HEK293T (cell line): Measurements from ENCODE around the gene LHFPL5.

Experiments used
- CTCF ChIA-PET: fragments of 350-600 bp; formaldehyde crosslinking; extraction: SDS; loops from one replicate; lab custom pipeline; 2021; ENCODE audit warnings: antibody characterized with exemption, inconsistent platforms; lab: Yijun Ruan, JAX
- POLR2A ChIA-PET: fragments of 350-600 bp; formaldehyde crosslinking; extraction: SDS; loops from one replicate; lab custom pipeline; 2020; ENCODE audit warnings: antibody characterized with exemption, inconsistent platforms; lab: Yijun Ruan, JAX
- DNase-seq: peaks from one replicate; pipeline ENCODE4 v3.0.0; 2012; ENCODE audit warnings: mixed read lengths; ENCODE audit errors: extremely low spot score
- ARNT ChIP-seq: fragments of 450-650 bp; IDR thresholded peaks from 2 replicates; pipeline ENCODE4 v1.6.1; 2017; ENCODE audit warnings: mild to moderate bottlenecking
- BHLHE40 ChIP-seq: fragments of 450-650 bp; IDR thresholded peaks from 2 replicates; pipeline ENCODE4 v1.6.1; 2016; ENCODE audit warnings: mild to moderate bottlenecking, moderate library complexity, borderline replicate concordance
- CTBP1 ChIP-seq: fragments of 450-650 bp; IDR thresholded peaks from 2 replicates; pipeline ENCODE4 v1.6.1; 2016; ENCODE audit warnings: borderline replicate concordance
- ELF4 ChIP-seq: fragments of 450-650 bp; IDR thresholded peaks from 2 replicates; pipeline ENCODE4 v1.6.1; 2017; ENCODE audit warnings: antibody characterized with exemption
- FOXA1 ChIP-seq: fragments of 450-650 bp; IDR thresholded peaks from 2 replicates; pipeline ENCODE4 v1.6.1; 2016; ENCODE audit warnings: mild to moderate bottlenecking
- FOXK2 ChIP-seq: fragments of 450-650 bp; IDR thresholded peaks from 2 replicates; pipeline ENCODE4 v1.6.1; 2016; ENCODE audit warnings: mild to moderate bottlenecking
- FOXM1 ChIP-seq: fragments of 450-650 bp; IDR thresholded peaks from 2 replicates; pipeline ENCODE4 v1.6.1; 2017; ENCODE audit warnings: mild to moderate bottlenecking, borderline replicate concordance
- HDGF ChIP-seq: fragments of 450-650 bp; IDR thresholded peaks from 2 replicates; pipeline ENCODE4 v1.6.1; 2017; ENCODE audit warnings: antibody characterized with exemption, borderline replicate concordance
- L3MBTL2 ChIP-seq: fragments of 450-650 bp; conservative IDR thresholded peaks from 2 replicates; pipeline ENCODE4 v1.6.1; 2016; ENCODE audit warnings: mild to moderate bottlenecking
- LEF1 ChIP-seq: fragments of 450-650 bp; IDR thresholded peaks from 2 replicates; pipeline ENCODE4 v1.6.1; 2017; ENCODE audit warnings: mild to moderate bottlenecking, borderline replicate concordance
- NFRKB ChIP-seq: fragments of 450-650 bp; IDR thresholded peaks from 2 replicates; pipeline ENCODE4 v1.6.1; 2016; ENCODE audit warnings: mild to moderate bottlenecking, moderate library complexity
- PKNOX1 ChIP-seq: fragments of 450-650 bp; IDR thresholded peaks from 2 replicates; pipeline ENCODE4 v1.6.1; 2016
- SP1 ChIP-seq: fragments of 450-650 bp; IDR thresholded peaks from 2 replicates; pipeline ENCODE4 v1.6.1; 2017
- SUZ12 ChIP-seq: fragments of 450-650 bp; IDR thresholded peaks from 2 replicates; pipeline ENCODE4 v1.6.1; 2016; ENCODE audit warnings: mild to moderate bottlenecking
- TARDBP ChIP-seq: fragments of 450-650 bp; IDR thresholded peaks from 2 replicates; pipeline ENCODE4 v1.6.1; 2016
- ZNF384 ChIP-seq: fragments of 450-650 bp; IDR thresholded peaks from 2 replicates; pipeline ENCODE4 v1.6.1; 2016

The LHFPL5 gene

GRCh38 chr6:35774116-35774794, 30.9 kb upstream of the LHFPL5 start:
- ChIA-PET POLR2A (no interaction called here), CTCF (interaction anchor here (0.6 kb wide), 2 partner anchors 136 to 291 kb away, joined by 3 to 4 read pairs; no protein-coding TSS in a partner anchor)
- no peak for DNase-seq
- TF ChIP-seq LEF1 (no peak), ELF4 (no peak), HDGF (no peak), BHLHE40 (no peak), L3MBTL2 (no peak), NFRKB (no peak), PKNOX1 (no peak), CTBP1 (no peak), ARNT (no peak), FOXM1 (no peak), SP1 (no peak), SUZ12 (no peak), FOXK2 (no peak), ZNF384 (no peak), TARDBP (no peak)

- no peak for TF ChIP-seq LEF1
- no peak for TF ChIP-seq FOXK2
- TF ChIP-seq HDGF = no peak
- no peak for TF ChIP-seq ZNF384
- TF ChIP-seq PKNOX1 = no peak
- ChIA-PET POLR2A (no interaction called here), CTCF (interaction anchor here (0.6 kb wide), 1 partner anchor 136 kb away, joined by 3 read pairs; no protein-coding TSS in a partner anchor)
- DNase-seq = no peak
These were observed 30.1 kb upstream of the LHFPL5 start for GRCh38 chr6:35775031-35775430.

GRCh38 chr6:35776364-35777215, 28.6 kb upstream of the LHFPL5 start, which contains the start of gene CLPSL2:
Gene CLPSL2, plus strand, starts transcription at chr6:35776598. Its CDS starts 21 bp downstream, at chr6:35776619.
- TF ChIP-seq ARNT (no peak), L3MBTL2 (peak; percentile 81)
- ChIA-PET POLR2A (no interaction called here), CTCF (no interaction called here)
- DNase-seq = peak; percentile 59

- POLR2A ChIA-PET = no interaction called here
- no peak for TF ChIP-seq BHLHE40
- TF ChIP-seq PKNOX1 = no peak
- TF ChIP-seq TARDBP = no peak
- no peak for TF ChIP-seq NFRKB
- TF ChIP-seq SUZ12 = no peak
- TF ChIP-seq FOXA1 = no peak
- TF ChIP-seq FOXK2 = no peak
- no peak for TF ChIP-seq LEF1
- TF ChIP-seq HDGF = no peak
- no peak for TF ChIP-seq ELF4
- no peak for TF ChIP-seq CTBP1
- no peak for TF ChIP-seq FOXM1
- TF ChIP-seq SP1 = no peak
- no peak for TF ChIP-seq ZNF384
- TF ChIP-seq L3MBTL2 = no peak
- no peak for TF ChIP-seq ARNT
- CTCF ChIA-PET = no interaction called here
- DNase-seq = no peak
These were observed 27.6 kb upstream of the LHFPL5 start for GRCh38 chr6:35777356-35778102.

- TF ChIP-seq FOXA1 = no peak
- no peak for TF ChIP-seq NFRKB
- no peak for TF ChIP-seq PKNOX1
- POLR2A ChIA-PET = no interaction called here
These were observed 26.7 kb upstream of the LHFPL5 start for GRCh38 chr6:35778437-35778836.

More at GRCh38 chr6:35778437-35778836, 26.7 kb upstream of the LHFPL5 start:
- no peak for DNase-seq
- CTCF ChIA-PET = no interaction called here
